H1 (cell line): ENCODE results near the gene CTPS1. TPM values are rescaled to one million over a fixed set of nuclear protein-coding genes. Genes with fewer than 3 reads are reported as not detected.

Experiments
- CHD7 ChIP-seq: fragments of 300-600 bp; sonication (generic); IDR thresholded peaks from 2 replicates; pipeline ENCODE4 v1.7.1; 2012; ENCODE audit warnings: low read length, moderate library complexity, mild to moderate bottlenecking, inconsistent platforms; ENCODE audit not compliant: insufficient replicate concordance
- EGR1 ChIP-seq: IDR thresholded peaks from 2 replicates; pipeline ENCODE4 v1.6.1; 2011; ENCODE audit warnings: low read depth, low read length, borderline replicate concordance
- EP300 ChIP-seq, 2 experiments: IDR thresholded peaks; 1 replicate in 1 of 2; 2 replicates in 1 of 2; pipeline ENCODE4 v1.6.1; 2011 to 2012; ENCODE audit warnings: low read depth in 2 of 2, low read length in 2 of 2, mild to moderate bottlenecking in 2 of 2, borderline replicate concordance in 1 of 2, inconsistent platforms in 1 of 2, moderate library complexity in 1 of 2
- FOSL1 ChIP-seq: IDR thresholded peaks from 2 replicates; pipeline ENCODE4 v1.6.1; 2011; ENCODE audit warnings: mild to moderate bottlenecking, low read depth, low read length, moderate library complexity; ENCODE audit not compliant: insufficient read depth
- KDM4A ChIP-seq: IDR thresholded peaks from one replicate; pipeline ENCODE4 v1.7.1; 2012; ENCODE audit warnings: low read depth, mild to moderate bottlenecking, moderate library complexity, low read length, inconsistent platforms; ENCODE audit not compliant: severe bottlenecking
- KDM5A ChIP-seq: fragments of 200-600 bp; IDR thresholded peaks from 2 replicates; pipeline ENCODE4 v1.7.1; 2012; ENCODE audit warnings: mild to moderate bottlenecking, low read length, inconsistent platforms, mixed read lengths
- RXRA ChIP-seq: IDR thresholded peaks from 2 replicates; pipeline ENCODE4 v1.6.1; 2011; ENCODE audit warnings: low read depth, mild to moderate bottlenecking, low read length, moderate library complexity; ENCODE audit not compliant: insufficient read depth
- TAF1 ChIP-seq: IDR thresholded peaks from 2 replicates; pipeline ENCODE4 v1.6.1; 2011; ENCODE audit warnings: mild to moderate bottlenecking, low read depth, low read length
- polyA plus RNA-seq, 7 experiments: library from polyadenylated mRNA; depleted of rRNA in 3 of 7; stranded (reverse) in 5 of 7; unstranded in 2 of 7; fragments of >200 nt in 5 of 7; fragments of 200-250 nt in 2 of 7; gene quantifications; 1 replicate in 5 of 7; 2 replicates in 1 of 7; 4 replicates in 1 of 7; pipeline versions ENCODE4 v1.2.1 to v1.2.3, GENCODE V29; 2011 to 2013; ENCODE audit warnings: missing spikeins in 2 of 7, mixed read lengths in 2 of 7
- total RNA-seq: library from RNA; stranded (reverse); fragmentation: NEBNext Ultra II Directional; extraction: Animal tissue kit (Norgen Biotek cat#: 25700); gene quantifications from 2 replicates; pipeline ENCODE4 v1.2.1, GENCODE V29; 2021

Gene CTPS1
- total and polyA plus RNA-seq, 2 of the 8 experiments (the other 6 are each of a cell fraction or from before 2014, with no cell fraction given): 35.5 to 103 TPM

- TF ChIP-seq CHD7 (no peak), KDM5A (no peak), RXRA (no peak), FOSL1 (no peak), KDM4A (no peak), EGR1 (no peak), EP300 (IDR thresholded peaks at IDR 0.05; ENCODE audit: borderline replicate concordance in 1 of 2, low read depth in 2 of 2, low read length in 2 of 2) (no peak), TAF1 (no peak)
- TF ChIP-seq, all 59 proteins: peak for 0
These were observed 6.9 kb downstream of the CTPS1 start (continued) for GRCh38 chr1:40986328-40986783.
